PC-3 (cell line): ENCODE results near the gene MRPL39.

Experiments
- EZH2 ChIP-seq: fragments of 300-600 bp; sonication (generic); IDR thresholded peaks from one replicate; pipeline ENCODE4 v1.6.1; 2017; ENCODE audit warnings: antibody characterized with exemption, mild to moderate bottlenecking, low read length; ENCODE audit not compliant: unreplicated experiment
- EZH2phosphoT487 ChIP-seq: fragments of 300-600 bp; sonication (generic); IDR thresholded peaks from 2 replicates; pipeline ENCODE4 v1.6.1; 2018; ENCODE audit warnings: mild to moderate bottlenecking, antibody characterized with exemption, low read length, borderline replicate concordance
- TF ChIP-seq, protein P1 (sequence below): fragments of 300-600 bp; sonication (generic); conservative IDR thresholded peaks from 2 replicates; pipeline ENCODE4 v1.5.1; 2017; ENCODE audit warnings: antibody characterized with exemption, low read depth, mild to moderate bottlenecking, low read length

DNA sequence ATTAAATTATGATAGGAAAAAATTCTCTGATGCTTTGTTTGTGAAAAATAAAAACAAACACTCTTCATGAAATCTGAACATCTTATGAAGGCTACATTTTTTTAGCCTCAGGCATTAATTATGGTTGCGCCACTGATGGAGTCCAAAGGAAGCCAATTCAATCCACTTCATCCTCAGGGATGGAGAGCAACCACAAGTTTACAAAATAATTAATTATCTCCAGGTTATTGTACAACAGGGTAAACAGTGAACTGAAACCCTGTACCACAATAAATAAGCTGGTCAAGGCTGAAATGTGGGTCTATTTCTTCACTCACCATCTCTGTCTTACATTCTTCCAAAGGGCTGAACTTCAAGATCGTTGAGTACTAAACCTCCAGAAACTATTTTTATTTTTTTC, 49.2 kb downstream of the MRPL39 start:
- TF ChIP-seq, protein P1, sequence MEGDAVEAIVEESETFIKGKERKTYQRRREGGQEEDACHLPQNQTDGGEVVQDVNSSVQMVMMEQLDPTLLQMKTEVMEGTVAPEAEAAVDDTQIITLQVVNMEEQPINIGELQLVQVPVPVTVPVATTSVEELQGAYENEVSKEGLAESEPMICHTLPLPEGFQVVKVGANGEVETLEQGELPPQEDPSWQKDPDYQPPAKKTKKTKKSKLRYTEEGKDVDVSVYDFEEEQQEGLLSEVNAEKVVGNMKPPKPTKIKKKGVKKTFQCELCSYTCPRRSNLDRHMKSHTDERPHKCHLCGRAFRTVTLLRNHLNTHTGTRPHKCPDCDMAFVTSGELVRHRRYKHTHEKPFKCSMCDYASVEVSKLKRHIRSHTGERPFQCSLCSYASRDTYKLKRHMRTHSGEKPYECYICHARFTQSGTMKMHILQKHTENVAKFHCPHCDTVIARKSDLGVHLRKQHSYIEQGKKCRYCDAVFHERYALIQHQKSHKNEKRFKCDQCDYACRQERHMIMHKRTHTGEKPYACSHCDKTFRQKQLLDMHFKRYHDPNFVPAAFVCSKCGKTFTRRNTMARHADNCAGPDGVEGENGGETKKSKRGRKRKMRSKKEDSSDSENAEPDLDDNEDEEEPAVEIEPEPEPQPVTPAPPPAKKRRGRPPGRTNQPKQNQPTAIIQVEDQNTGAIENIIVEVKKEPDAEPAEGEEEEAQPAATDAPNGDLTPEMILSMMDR: no peak
- TF ChIP-seq EZH2phosphoT487 (no peak), EZH2 (no peak)
